Stimulated activated CD4-positive, alpha-beta T cell treated with anti-CD3 and anti-CD28 coated beads, Interleukin-15, amount 100 ng/mL, for 48 hours (primary cell): ENCODE results near the gene PF4V1.
"Not testable (repeated sequence)": the region's sequence is repeated elsewhere in the genome, so short reads cannot be mapped to it uniquely, and the experiment has no call there.

Experiments
- DNase-seq, 2 donors: peaks; one replicate each; pipeline ENCODE4 v3.0.0-alpha.2; 2020; ENCODE audit warnings: low read depth in 2 of 2

The PF4V1 gene

GRCh38 chr4:73870260-73870659, 17.2 kb downstream of the PF4V1 start:
- no peak for DNase-seq

- DNase-seq = no peak
Observed at GRCh38 chr4:73870768-73871167, 17.7 kb downstream of the PF4V1 start.

- no peak for DNase-seq
Observed at GRCh38 chr4:73871511-73872310, 18.6 kb downstream of the PF4V1 start.

- DNase-seq = no peak
Observed at GRCh38 chr4:73872316-73873108, 19.4 kb downstream of the PF4V1 start.

GRCh38 chr4:73874386-73874785, 21.3 kb downstream of the PF4V1 start:
- DNase-seq = no peak

- DNase-seq = no peak
Observed at GRCh38 chr4:73875401-73875800, 22.3 kb downstream of the PF4V1 start.

GRCh38 chr4:73883306-73883705, 30.2 kb downstream of the PF4V1 start:
- DNase-seq = no peak

GRCh38 chr4:73885574-73886267, 32.6 kb downstream of the PF4V1 start:
- no peak for DNase-seq

- DNase-seq = no peak
Observed at GRCh38 chr4:73891326-73891725, 38.2 kb downstream of the PF4V1 start.

GRCh38 chr4:73891739-73892405, 38.8 kb downstream of the PF4V1 start:
- no peak for DNase-seq

- DNase-seq = no peak
Observed at GRCh38 chr4:73892966-73893365, 39.9 kb downstream of the PF4V1 start.

GRCh38 chr4:73894001-73894400, 40.9 kb downstream of the PF4V1 start:
- DNase-seq = no peak

- DNase-seq = no peak
Observed at GRCh38 chr4:73895201-73896175, 42.4 kb downstream of the PF4V1 start.

GRCh38 chr4:73896416-73896815, 43.3 kb downstream of the PF4V1 start:
- DNase-seq = no peak

GRCh38 chr4:73897380-73898136, 44.5 kb downstream of the PF4V1 start:
- DNase-seq = no peak

- DNase-seq = not testable (repeated sequence)
Observed at GRCh38 chr4:73899338-73899737, 46.2 kb downstream of the PF4V1 start.

GRCh38 chr4:73901031-73901430, 47.9 kb downstream of the PF4V1 start:
- no peak for DNase-seq

GRCh38 chr4:73902038-73902637, 49.0 kb downstream of the PF4V1 start:
- DNase-seq = no peak

- DNase-seq = no peak
Observed at GRCh38 chr4:73902817-73903547, 49.9 kb downstream of the PF4V1 start.
